ENCODE results near the gene KRTAP19-8. TPM values are rescaled to one million over a fixed set of nuclear protein-coding genes. Genes with fewer than 3 reads are reported as not detected.

KRTAP19-8 gene
- polyA plus RNA-seq, 3 donors: not detected

DNA sequence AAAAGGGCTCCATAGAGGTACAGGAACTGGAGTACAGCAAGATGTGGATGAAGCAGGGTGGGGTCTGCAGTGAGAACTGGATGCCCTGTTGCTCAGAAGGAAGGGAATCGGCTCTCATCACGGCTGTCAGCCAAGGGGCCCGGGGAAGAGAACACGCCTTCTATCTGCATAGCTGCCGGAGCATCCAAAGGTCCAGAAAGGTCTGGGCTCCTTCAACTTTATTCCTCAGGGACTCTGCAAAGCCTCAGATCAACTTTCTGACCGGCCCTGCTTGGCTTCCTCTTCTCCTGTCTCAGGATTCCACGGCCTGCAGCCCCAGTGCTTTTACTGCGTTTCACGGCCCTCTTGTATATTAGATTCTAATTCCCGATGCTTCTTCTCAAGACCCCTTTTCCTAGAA lies 34.8 kb downstream of the KRTAP19-8 start:
- no peak overlapping the region for H3K4me2 ChIP-seq (replicated peaks; ENCODE audit: extremely low read depth, low read length, poor library complexity, severe bottlenecking)

DNA sequence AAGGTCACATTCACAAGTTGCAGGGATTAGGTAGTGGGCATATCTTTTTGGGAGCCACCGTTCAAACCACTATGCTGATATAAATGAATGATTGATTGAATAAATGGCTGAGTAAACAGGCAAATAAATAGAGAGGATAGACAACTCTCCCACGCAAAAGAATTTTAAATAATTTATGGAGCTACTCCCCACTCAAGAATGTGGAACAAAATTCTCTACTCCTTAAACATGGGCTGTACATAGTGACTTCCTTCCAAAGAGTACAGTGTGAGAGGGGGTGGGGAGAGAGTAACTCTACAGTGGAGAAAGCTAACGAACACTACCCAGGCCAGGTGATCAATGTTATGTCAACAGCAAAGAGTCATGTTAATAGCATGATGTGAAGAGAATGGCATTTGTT lies 40.7 kb downstream of the KRTAP19-8 start:
- Histone ChIP-seq H3K27ac (ENCODE audit: low read depth in 1 of 2, low read length in 2 of 2) (no peak overlapping the region), H3K9ac (ENCODE audit: insufficient read depth, low read length, poor library complexity, severe bottlenecking) (no peak overlapping the region), H3K9me3 (replicated peaks in 1 of 2; ENCODE audit: control insufficient read depth in 1 of 2, insufficient read depth in 1 of 2, low read length in 2 of 2) (no peaks in the 10 kb centered on the region), H3K4me1 (ENCODE audit: control insufficient read depth in 1 of 2, insufficient read depth in 2 of 2, low read length in 2 of 2) (no peaks in the 10 kb centered on the region), H4K20me1 (ENCODE audit: insufficient read depth, low read length) (no peaks in the 10 kb centered on the region), H2AFZ (ENCODE audit: insufficient read depth, low read depth, low read length, poor library complexity, severe bottlenecking) (no peak overlapping the region), H3K79me2 (ENCODE audit: insufficient read depth, low read length) (no peaks in the 10 kb centered on the region), H3K27me3 (ENCODE audit: control insufficient read depth in 2 of 2, insufficient read depth in 2 of 2, low read length in 2 of 2) (no peaks in the 10 kb centered on the region), H3K4me3 (replicated peaks in 1 of 3; ENCODE audit: low read depth in 2 of 3, low read length in 3 of 3) (no peak overlapping the region), H3K4me2 (replicated peaks; ENCODE audit: extremely low read depth, low read length, poor library complexity, severe bottlenecking) (no peak overlapping the region), H3K36me3 (replicated peaks in 1 of 2; ENCODE audit: control insufficient read depth in 1 of 2, insufficient read depth in 2 of 2, low read length in 2 of 2) (no peaks in the 10 kb centered on the region)
- WGBS (ENCODE audit: insufficient coverage): no CpG with 5 or more reads among the region's 3 CpGs
- Mint-ChIP-seq H3K27ac (no peak overlapping the region), H3K4me3 (no peak overlapping the region), H3K4me1 (no peaks in the 10 kb centered on the region), H3K27me3 (ENCODE audit: low read depth in 3 of 3) (peaks cover 0 to 2% (median 1%) of the 10 kb centered on the region in 3 donors), H3K9me3 (peaks cover 0 to 5% (median 3%) of the 10 kb centered on the region in 7 donors), H3K36me3 (no peaks in the 10 kb centered on the region)
- TF ChIP-seq, protein P1, sequence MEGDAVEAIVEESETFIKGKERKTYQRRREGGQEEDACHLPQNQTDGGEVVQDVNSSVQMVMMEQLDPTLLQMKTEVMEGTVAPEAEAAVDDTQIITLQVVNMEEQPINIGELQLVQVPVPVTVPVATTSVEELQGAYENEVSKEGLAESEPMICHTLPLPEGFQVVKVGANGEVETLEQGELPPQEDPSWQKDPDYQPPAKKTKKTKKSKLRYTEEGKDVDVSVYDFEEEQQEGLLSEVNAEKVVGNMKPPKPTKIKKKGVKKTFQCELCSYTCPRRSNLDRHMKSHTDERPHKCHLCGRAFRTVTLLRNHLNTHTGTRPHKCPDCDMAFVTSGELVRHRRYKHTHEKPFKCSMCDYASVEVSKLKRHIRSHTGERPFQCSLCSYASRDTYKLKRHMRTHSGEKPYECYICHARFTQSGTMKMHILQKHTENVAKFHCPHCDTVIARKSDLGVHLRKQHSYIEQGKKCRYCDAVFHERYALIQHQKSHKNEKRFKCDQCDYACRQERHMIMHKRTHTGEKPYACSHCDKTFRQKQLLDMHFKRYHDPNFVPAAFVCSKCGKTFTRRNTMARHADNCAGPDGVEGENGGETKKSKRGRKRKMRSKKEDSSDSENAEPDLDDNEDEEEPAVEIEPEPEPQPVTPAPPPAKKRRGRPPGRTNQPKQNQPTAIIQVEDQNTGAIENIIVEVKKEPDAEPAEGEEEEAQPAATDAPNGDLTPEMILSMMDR (IDR thresholded peaks at IDR 0.05): no peak
- intact Hi-C loops (cut with micrococcal nuclease): no loop called here
- no peak for DNase-seq

More for the DNA sequence above, 34.8 kb downstream of the KRTAP19-8 start:
- WGBS (ENCODE audit: insufficient coverage): 95% methylated on average over 10 of the region's 10 CpGs
- H3K79me2 ChIP-seq (ENCODE audit: insufficient read depth, low read length): no peaks in the 10 kb centered on the region
- no peaks in the 10 kb centered on the region for H3K27me3 ChIP-seq (ENCODE audit: control insufficient read depth in 2 of 2, insufficient read depth in 2 of 2, low read length in 2 of 2)
- no peak overlapping the region for H3K27ac Mint-ChIP-seq
- H3K27me3 Mint-ChIP-seq (ENCODE audit: low read depth in 3 of 3): peaks cover 0 to 3% (median 1%) of the 10 kb centered on the region in 3 donors
- TF ChIP-seq, protein P1 (IDR thresholded peaks at IDR 0.05): no peak
- no peak for DNase-seq
- intact Hi-C loops (cut with micrococcal nuclease): no loop called here
- no peaks in the 10 kb centered on the region for H3K4me1 ChIP-seq (ENCODE audit: control insufficient read depth in 1 of 2, insufficient read depth in 2 of 2, low read length in 2 of 2)
- no peaks in the 10 kb centered on the region for H4K20me1 ChIP-seq (ENCODE audit: insufficient read depth, low read length)
- no peaks in the 10 kb centered on the region for H3K4me1 Mint-ChIP-seq
- H3K9me3 Mint-ChIP-seq: peaks cover 0 to 9% (median 1%) of the 10 kb centered on the region in 7 donors
- no peaks in the 10 kb centered on the region for H3K36me3 ChIP-seq (replicated peaks in 1 of 2; ENCODE audit: control insufficient read depth in 1 of 2, insufficient read depth in 2 of 2, low read length in 2 of 2)
- no peak overlapping the region for H2AFZ ChIP-seq (ENCODE audit: insufficient read depth, low read depth, low read length, poor library complexity, severe bottlenecking)
- no peak overlapping the region for H3K9ac ChIP-seq (ENCODE audit: insufficient read depth, low read length, poor library complexity, severe bottlenecking)
- H3K9me3 ChIP-seq (replicated peaks in 1 of 2; ENCODE audit: control insufficient read depth in 1 of 2, insufficient read depth in 1 of 2, low read length in 2 of 2): peaks cover 0 to 3% of the 10 kb centered on the region in 2 donors
- H3K27ac ChIP-seq (ENCODE audit: low read depth in 1 of 2, low read length in 2 of 2): no peak overlapping the region
- no peak overlapping the region for H3K4me3 ChIP-seq (replicated peaks in 1 of 3; ENCODE audit: low read depth in 2 of 3, low read length in 3 of 3)
- H3K4me3 Mint-ChIP-seq: no peak overlapping the region
- H3K36me3 Mint-ChIP-seq: no peaks in the 10 kb centered on the region
